CD4-positive, alpha-beta T cell treated with Interleukin-15 for 1 hour (primary cell): Measurements from ENCODE around the gene CD207.
"Not testable (repeated sequence)": the region's sequence is repeated elsewhere in the genome, so short reads cannot be mapped to it uniquely, and the experiment has no call there.

Experiments
- DNase-seq: peaks from one replicate; pipeline ENCODE4 v3.0.0-alpha.2; 2020

The CD207 gene

GRCh38 chr2:70835643-70836042 is at the start of gene CD207:
CD207 (minus strand) TSS chr2:70835816; CDS start chr2:70835776, 40 bp downstream.
- no peak for DNase-seq

GRCh38 chr2:70878543-70878942 is 42.9 kb upstream of the CD207 start:
- DNase-seq: not testable (repeated sequence)

- DNase-seq: not testable (repeated sequence)
These were observed 40.5 kb upstream of the CD207 start for GRCh38 chr2:70876138-70876537.

GRCh38 chr2:70873541-70873940 is 37.9 kb upstream of the CD207 start:
- no peak for DNase-seq

- DNase-seq: peak; percentile 75
These were observed 36.0 kb upstream of the CD207 start for GRCh38 chr2:70871398-70872211.

GRCh38 chr2:70870790-70871189 is 35.2 kb upstream of the CD207 start:
- DNase-seq: no peak

GRCh38 chr2:70868970-70869369 is 33.4 kb upstream of the CD207 start:
- DNase-seq: no peak

GRCh38 chr2:70861777-70862625 is 26.4 kb upstream of the CD207 start:
- DNase-seq: peak; percentile 59

- DNase-seq: no peak
These were observed 20.1 kb upstream of the CD207 start for GRCh38 chr2:70855667-70856066.

- DNase-seq: no peak
These were observed 18.8 kb upstream of the CD207 start for GRCh38 chr2:70854411-70854810.

GRCh38 chr2:70852824-70853223 is 17.2 kb upstream of the CD207 start:
- DNase-seq: no peak

- peak; percentile 38 for DNase-seq
These were observed 16.1 kb upstream of the CD207 start for GRCh38 chr2:70851704-70852103.

- DNase-seq: no peak
These were observed 15.3 kb upstream of the CD207 start for GRCh38 chr2:70850925-70851324.

GRCh38 chr2:70842401-70842800 is 6.8 kb upstream of the CD207 start:
- DNase-seq: no peak

GRCh38 chr2:70837980-70838925 is 2.6 kb upstream of the CD207 start:
- no peak for DNase-seq

- no peak for DNase-seq
These were observed 735 bp downstream of the CD207 start for GRCh38 chr2:70834881-70835280.

- no peak for DNase-seq
These were observed 1.5 kb downstream of the CD207 start for GRCh38 chr2:70834106-70834505.

GRCh38 chr2:70833246-70833645 is 2.4 kb downstream of the CD207 start:
- no peak for DNase-seq

GRCh38 chr2:70832386-70832785 is 3.2 kb downstream of the CD207 start:
- DNase-seq: no peak

- DNase-seq: no peak
These were observed 3.8 kb downstream of the CD207 start for GRCh38 chr2:70831861-70832260.

GRCh38 chr2:70830366-70830765 is 5.2 kb downstream of the CD207 start:
- no peak for DNase-seq

- no peak for DNase-seq
These were observed 5.7 kb downstream of the CD207 start for GRCh38 chr2:70829916-70830315.
